ENCODE measurements around the gene CTNNBL1. TPM values are rescaled to one million over a fixed set of nuclear protein-coding genes. Genes with fewer than 3 reads are reported as not detected.
A peak's percentile ranks its signal among the peaks of the same experiment; 100 is the strongest.

The CTNNBL1 gene
- total RNA-seq, 1 donor from 2014 or later, result 60.0 TPM

- Mint-ChIP-seq H3K36me3 (peaks cover 29% of the 10 kb centered on the region), H3K27ac (no peak overlapping the region), H3K9me3 (no peaks in the 10 kb centered on the region), H3K4me1 (ENCODE audit: unreplicated experiment) (no peaks in the 10 kb centered on the region), H3K4me3 (no peak overlapping the region), H3K27me3 (no peaks in the 10 kb centered on the region)
- DNase-seq (ENCODE audit: extremely low spot score, unreplicated experiment), result no peak
- TF ChIP-seq CTCF (conservative IDR thresholded peaks at IDR 0.05), result no peak
Observed at GRCh38 chr20:37749218-37749617, 55.4 kb downstream of the CTNNBL1 start.

GRCh38 chr20:37749620-37750403 lies 56.0 kb downstream of the CTNNBL1 start:
- Mint-ChIP-seq H3K9me3 (no peaks in the 10 kb centered on the region), H3K4me3 (no peak overlapping the region)
- TF ChIP-seq CTCF (conservative IDR thresholded peaks at IDR 0.05), result no peak

GRCh38 chr20:37755665-37756064 lies 61.8 kb downstream of the CTNNBL1 start:
- Mint-ChIP-seq H3K27me3 (no peaks in the 10 kb centered on the region), H3K27ac (no peak overlapping the region), H3K4me3 (no peak overlapping the region), H3K36me3 (peaks cover 21% of the 10 kb centered on the region), H3K9me3 (no peaks in the 10 kb centered on the region), H3K4me1 (ENCODE audit: unreplicated experiment) (peaks cover 31% of the 10 kb centered on the region)
- peak; percentile 41 for TF ChIP-seq CTCF (conservative IDR thresholded peaks at IDR 0.05)
- no peak for DNase-seq (ENCODE audit: extremely low spot score, unreplicated experiment)

More at GRCh38 chr20:37749620-37750403, 56.0 kb downstream of the CTNNBL1 start:
- Mint-ChIP-seq H3K27me3 (no peaks in the 10 kb centered on the region), H3K4me1 (ENCODE audit: unreplicated experiment) (no peaks in the 10 kb centered on the region), H3K36me3 (peaks cover 29% of the 10 kb centered on the region), H3K27ac (no peak overlapping the region)
- no peak for DNase-seq (ENCODE audit: extremely low spot score, unreplicated experiment)

- H3K27me3 Mint-ChIP-seq, result no peaks in the 10 kb centered on the region
Observed at GRCh38 chr20:37756234-37756633, 62.4 kb downstream of the CTNNBL1 start.

GRCh38 chr20:37757550-37757949 lies 63.7 kb downstream of the CTNNBL1 start:
- peaks cover 32% of the 10 kb centered on the region for H3K4me1 Mint-ChIP-seq (ENCODE audit: unreplicated experiment)
- no peaks in the 10 kb centered on the region for H3K9me3 Mint-ChIP-seq
- H3K4me3 Mint-ChIP-seq, result no peak overlapping the region
- DNase-seq (ENCODE audit: extremely low spot score, unreplicated experiment), result no peak
- peak; percentile 31 for TF ChIP-seq CTCF (conservative IDR thresholded peaks at IDR 0.05)
- no peaks in the 10 kb centered on the region for H3K27me3 Mint-ChIP-seq
- H3K27ac Mint-ChIP-seq, result no peak overlapping the region
- H3K36me3 Mint-ChIP-seq, result peaks cover 13% of the 10 kb centered on the region

More at GRCh38 chr20:37756234-37756633, 62.4 kb downstream of the CTNNBL1 start:
- Mint-ChIP-seq H3K9me3 (no peaks in the 10 kb centered on the region), H3K4me1 (ENCODE audit: unreplicated experiment) (peaks cover 32% of the 10 kb centered on the region), H3K4me3 (no peak overlapping the region), H3K27ac (no peak overlapping the region), H3K36me3 (peaks cover 15% of the 10 kb centered on the region)
- no peak for DNase-seq (ENCODE audit: extremely low spot score, unreplicated experiment)
- TF ChIP-seq CTCF (conservative IDR thresholded peaks at IDR 0.05), result no peak

Data from type B pancreatic cell (in vitro differentiated cells).